HEK293 (cell line): ENCODE measurements around the gene HPD.

Experiments used
- OVOL3 ChIP-seq: fragments of 450-650 bp; formaldehyde crosslinking; IDR thresholded peaks from 2 replicates; pipeline ENCODE4 v1.5.1; 2016; ENCODE audit warnings: missing biosample characterization, missing genetic modification characterization
- PATZ1 ChIP-seq: fragments of 450-650 bp; formaldehyde crosslinking; IDR thresholded peaks from 2 replicates; pipeline ENCODE4 v1.5.1; 2016; ENCODE audit warnings: missing biosample characterization, missing genetic modification characterization
- TCF7L2 ChIP-seq: IDR thresholded peaks from 2 replicates; pipeline ENCODE4 v1.6.1; 2011; ENCODE audit warnings: low read depth, mild to moderate bottlenecking, inconsistent platforms, low read length, moderate library complexity, borderline replicate concordance
- YY1 ChIP-seq: fragments of 450-650 bp; formaldehyde crosslinking; IDR thresholded peaks from 2 replicates; pipeline ENCODE4 v1.5.1; 2018; ENCODE audit warnings: missing biosample characterization, missing genetic modification characterization
- ZBTB10 ChIP-seq: fragments of 450-650 bp; formaldehyde crosslinking; IDR thresholded peaks from 2 replicates; pipeline ENCODE4 v1.5.1; 2016; ENCODE audit warnings: missing biosample characterization, missing genetic modification characterization
- ZBTB44 ChIP-seq: fragments of 450-650 bp; IDR thresholded peaks from 2 replicates; pipeline ENCODE4 v1.5.1; 2018; ENCODE audit warnings: missing biosample characterization, mild to moderate bottlenecking, missing genetic modification characterization
- ZFP37 ChIP-seq: fragments of 450-650 bp; formaldehyde crosslinking; IDR thresholded peaks from 2 replicates; pipeline ENCODE4 v1.5.1; 2016; ENCODE audit warnings: missing biosample characterization, missing genetic modification characterization
- ZNF112 ChIP-seq: fragments of 450-650 bp; formaldehyde crosslinking; IDR thresholded peaks from 2 replicates; pipeline ENCODE4 v1.5.0; 2017; ENCODE audit warnings: missing biosample characterization, missing genetic modification characterization
- ZNF148 ChIP-seq: fragments of 450-650 bp; formaldehyde crosslinking; IDR thresholded peaks from 2 replicates; pipeline ENCODE4 v1.5.0; 2017; ENCODE audit warnings: missing biosample characterization, missing genetic modification characterization, borderline replicate concordance
- ZNF23 ChIP-seq: fragments of 450-650 bp; formaldehyde crosslinking; IDR thresholded peaks from 2 replicates; pipeline ENCODE4 v1.5.1; 2016; ENCODE audit warnings: missing biosample characterization, missing genetic modification characterization, borderline replicate concordance
- ZNF426 ChIP-seq: fragments of 450-650 bp; formaldehyde crosslinking; IDR thresholded peaks from 2 replicates; pipeline ENCODE4 v1.5.1; 2017; ENCODE audit warnings: missing biosample characterization, missing genetic modification characterization, mild to moderate bottlenecking, inconsistent platforms, moderate library complexity
- ZNF449 ChIP-seq: fragments of 450-650 bp; formaldehyde crosslinking; IDR thresholded peaks from 2 replicates; pipeline ENCODE4 v1.5.1; 2017; ENCODE audit warnings: missing biosample characterization, mild to moderate bottlenecking, missing genetic modification characterization, moderate library complexity
- ZNF473 ChIP-seq: fragments of 450-650 bp; formaldehyde crosslinking; IDR thresholded peaks from 2 replicates; pipeline ENCODE4 v1.5.1; 2017; ENCODE audit warnings: missing biosample characterization, missing genetic modification characterization
- ZNF571 ChIP-seq: fragments of 450-650 bp; formaldehyde crosslinking; IDR thresholded peaks from 2 replicates; pipeline ENCODE4 v1.5.0; 2017; ENCODE audit warnings: missing biosample characterization, missing genetic modification characterization
- ZNF626 ChIP-seq: fragments of 450-650 bp; sonication (Bioruptor Pico); formaldehyde crosslinking; IDR thresholded peaks from 2 replicates; pipeline ENCODE4 v1.5.1; 2018; ENCODE audit warnings: missing biosample characterization, missing genetic modification characterization, inconsistent platforms
- ZNF791 ChIP-seq: fragments of 450-650 bp; formaldehyde crosslinking; IDR thresholded peaks from 2 replicates; pipeline ENCODE4 v1.5.1; 2016; ENCODE audit warnings: missing biosample characterization, missing genetic modification characterization
- ZSCAN18 ChIP-seq: fragments of 450-650 bp; formaldehyde crosslinking; IDR thresholded peaks from 2 replicates; pipeline ENCODE4 v1.5.1; 2016; ENCODE audit warnings: missing biosample characterization, missing genetic modification characterization
- TF ChIP-seq, protein P1 (sequence below): fragments of 450-650 bp; formaldehyde crosslinking; IDR thresholded peaks from 2 replicates; pipeline ENCODE4 v1.5.1; 2016; ENCODE audit warnings: missing biosample characterization, missing genetic modification characterization

Gene HPD

DNA sequence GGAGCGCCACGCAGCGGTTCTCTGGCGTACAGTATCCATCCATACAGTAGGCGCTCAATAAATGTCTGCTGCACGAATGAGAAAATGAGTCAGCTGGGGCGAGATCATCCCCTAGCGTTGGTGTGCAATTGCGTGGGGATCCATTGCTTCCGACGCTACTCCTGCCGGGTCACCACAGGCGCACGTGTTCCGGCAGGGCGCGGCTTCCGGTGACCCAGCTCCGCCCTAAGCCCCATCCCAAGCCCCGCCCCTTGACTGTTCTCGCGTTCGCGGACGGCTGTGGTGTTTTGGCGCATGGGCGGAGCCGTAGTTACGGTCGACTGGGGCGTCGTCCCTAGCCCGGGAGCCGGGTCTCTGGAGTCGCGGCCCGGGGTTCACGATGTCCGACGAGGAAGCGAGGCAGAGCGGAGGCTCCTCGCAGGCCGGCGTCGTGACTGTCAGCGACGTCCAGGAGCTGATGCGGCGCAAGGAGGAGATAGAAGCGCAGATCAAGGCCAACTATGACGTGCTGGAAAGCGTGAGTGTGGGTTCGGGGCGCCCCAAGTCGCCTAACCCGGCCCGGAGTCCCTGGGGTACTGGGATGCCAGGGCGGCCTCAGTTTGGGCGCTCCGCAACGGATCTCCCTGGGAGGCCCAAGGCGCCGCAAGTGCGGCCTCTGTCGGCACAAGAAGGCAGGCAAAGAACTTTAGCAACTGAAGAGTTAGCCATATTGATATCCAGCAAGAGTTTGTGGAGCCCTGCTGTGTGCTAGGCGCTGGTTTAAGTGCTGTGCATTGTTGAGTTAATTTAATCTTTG lies 30.0 kb upstream of the HPD start, which contains the start of gene PSMD9 (continued):
- TF ChIP-seq ZNF148 (tag by site-specific recombination), result no peak
- TF ChIP-seq ZBTB44 (tag by site-specific recombination), result peak; percentile 65; the same call in 1 of the 2 replicates
- 0 out of 2 replicates have a peak, but pooled peaks have one; percentile 6 for TF ChIP-seq ZSCAN18 (tag by site-specific recombination)
- TF ChIP-seq, protein P1, sequence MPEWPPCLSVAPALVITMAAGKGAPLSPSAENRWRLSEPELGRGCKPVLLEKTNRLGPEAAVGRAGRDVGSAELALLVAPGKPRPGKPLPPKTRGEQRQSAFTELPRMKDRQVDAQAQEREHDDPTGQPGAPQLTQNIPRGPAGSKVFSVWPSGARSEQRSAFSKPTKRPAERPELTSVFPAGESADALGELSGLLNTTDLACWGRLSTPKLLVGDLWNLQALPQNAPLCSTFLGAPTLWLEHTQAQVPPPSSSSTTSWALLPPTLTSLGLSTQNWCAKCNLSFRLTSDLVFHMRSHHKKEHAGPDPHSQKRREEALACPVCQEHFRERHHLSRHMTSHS (tag by site-specific recombination), result no peak
- TF ChIP-seq ZFP37, result peak; percentile 80
- TF ChIP-seq PATZ1 (tag by site-specific recombination), result peak; percentile 75
- TF ChIP-seq ZNF426 (tag by site-specific recombination), result no peak
- TF ChIP-seq ZNF23 (tag by site-specific recombination), result no peak
- TF ChIP-seq ZBTB10 (tag by site-specific recombination), result peak; percentile 99
- no peak for TF ChIP-seq TCF7L2
- no peak for TF ChIP-seq ZNF112 (tag by site-specific recombination)
- 0 out of 2 replicates have a peak, but pooled peaks have one; percentile 18 for TF ChIP-seq OVOL3 (tag by site-specific recombination)
- peak; percentile 73 for TF ChIP-seq YY1 (tag by site-specific recombination)
- no peak for TF ChIP-seq ZNF626 (tag by site-specific recombination)
- TF ChIP-seq ZNF571 (tag by site-specific recombination), result no peak
- no peak for TF ChIP-seq ZNF791 (tag by site-specific recombination)
- no peak for TF ChIP-seq ZNF473 (tag by site-specific recombination)
- peak; percentile 64; the same call in 1 of the 2 replicates for TF ChIP-seq ZNF449 (tag by site-specific recombination)
